DOHH2 (cell line): ENCODE data around the gene CLDN7.

Experiments used
- CTCF ChIP-seq: fragments of 200-600 bp; sonication (generic); IDR thresholded peaks from one replicate; pipeline ENCODE4 v1.5.1; 2014; ENCODE audit warnings: antibody characterized with exemption, mild to moderate bottlenecking, low read depth, low read length; ENCODE audit not compliant: poor library complexity, severe bottlenecking
- EZH2phosphoT487 ChIP-seq: fragments of 200-600 bp; sonication (generic); IDR thresholded peaks from 2 replicates; pipeline ENCODE4 v1.6.1; 2017; ENCODE audit warnings: borderline replicate concordance, mild to moderate bottlenecking, antibody characterized with exemption, low read length, moderate library complexity, mixed read lengths

DNA sequence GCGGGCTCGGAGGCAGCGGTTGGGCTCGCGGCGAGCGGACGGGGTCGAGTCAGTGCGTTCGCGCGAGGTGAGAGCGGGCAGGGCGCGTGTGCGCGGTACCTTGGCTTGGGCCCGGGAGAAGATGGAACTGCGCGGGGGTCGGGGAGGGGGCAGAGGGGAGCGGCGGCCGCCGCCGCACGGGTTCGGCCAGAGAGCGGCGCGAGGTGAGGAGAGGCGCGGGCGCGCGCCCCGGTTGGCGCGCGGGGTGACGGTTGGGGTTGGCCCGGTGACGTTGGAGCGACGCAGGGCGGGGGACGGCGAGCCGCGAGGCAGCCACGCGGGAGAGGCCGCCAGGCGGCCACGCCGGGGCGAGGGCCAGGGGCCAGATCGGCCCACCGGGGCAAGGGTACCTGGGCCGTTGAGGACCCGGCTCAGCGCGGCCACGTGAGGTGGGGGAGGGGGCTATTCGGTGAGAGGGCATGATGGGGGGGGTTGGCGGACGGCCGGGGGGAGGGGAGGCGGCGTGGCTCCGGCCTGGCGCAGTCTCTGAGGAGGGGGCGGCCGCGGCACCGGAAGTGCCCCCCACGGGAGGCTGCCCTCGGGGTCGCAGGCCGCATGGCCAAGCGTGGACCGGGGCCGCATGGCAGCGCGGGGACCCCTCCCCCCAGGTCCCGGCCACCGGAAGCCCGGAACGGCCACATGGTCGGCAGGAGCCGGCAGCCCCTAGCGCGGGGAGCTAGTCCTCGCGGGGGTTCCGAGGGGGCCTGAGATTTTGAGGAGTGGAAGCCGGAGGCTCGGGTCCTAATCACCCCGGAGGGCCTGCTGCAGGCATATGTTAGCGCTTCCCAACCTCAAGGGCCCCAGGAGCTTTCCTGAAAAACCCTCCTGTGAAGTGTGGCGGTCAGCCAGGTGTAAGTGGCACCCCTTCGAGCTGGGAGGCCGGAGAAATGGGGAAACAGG, 45.7 kb upstream of the CLDN7 start:
- TF ChIP-seq CTCF: no peak
- no peak for TF ChIP-seq EZH2phosphoT487
